Amniotic epithelial cell (primary cell): ENCODE results near the gene OSBPL2.

ENCODE experiments used
- DNase-seq: peaks from one replicate; pipeline ENCODE4 v3.0.0-alpha.2; 2010; ENCODE audit warnings: low read depth

OSBPL2 gene

GRCh38 chr20:62313460-62314338 is 75.4 kb downstream of the OSBPL2 start:
- DNase-seq, result no peak

- no peak for DNase-seq
Observed at GRCh38 chr20:62314339-62314638, 76.0 kb downstream of the OSBPL2 start.

DNA sequence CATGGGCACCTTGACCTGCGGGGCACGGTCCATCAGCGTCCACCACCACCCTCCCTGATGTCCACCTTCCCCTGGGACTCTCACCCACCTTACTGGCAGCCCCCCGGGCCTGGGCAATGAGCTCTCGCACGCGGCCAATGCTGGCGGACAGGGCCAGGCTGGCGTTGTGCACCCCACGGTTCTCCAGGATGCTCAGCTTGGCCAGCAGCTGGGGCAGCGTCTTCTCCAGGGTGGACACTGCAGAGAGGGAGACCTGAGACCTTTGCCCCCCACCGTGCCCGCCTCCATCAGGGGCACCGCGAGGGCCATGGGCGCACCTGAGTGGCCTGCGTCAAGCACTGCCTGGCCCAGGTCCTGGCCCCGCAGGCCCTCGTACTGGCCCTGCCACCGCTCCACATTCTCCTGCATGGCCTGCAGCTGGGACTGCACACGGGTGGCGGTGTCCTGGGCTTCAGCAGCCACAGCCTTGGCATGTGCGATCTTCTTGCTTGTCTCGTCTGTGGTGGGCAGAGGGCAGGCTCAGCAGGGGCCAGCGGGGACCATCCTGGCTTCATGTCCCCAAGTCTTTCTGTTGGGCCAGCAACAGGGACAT is 76.5 kb downstream of the OSBPL2 start:
- DNase-seq, result no peak

- no peak for DNase-seq
Observed at GRCh38 chr20:62315773-62316172, 77.5 kb downstream of the OSBPL2 start.

DNA sequence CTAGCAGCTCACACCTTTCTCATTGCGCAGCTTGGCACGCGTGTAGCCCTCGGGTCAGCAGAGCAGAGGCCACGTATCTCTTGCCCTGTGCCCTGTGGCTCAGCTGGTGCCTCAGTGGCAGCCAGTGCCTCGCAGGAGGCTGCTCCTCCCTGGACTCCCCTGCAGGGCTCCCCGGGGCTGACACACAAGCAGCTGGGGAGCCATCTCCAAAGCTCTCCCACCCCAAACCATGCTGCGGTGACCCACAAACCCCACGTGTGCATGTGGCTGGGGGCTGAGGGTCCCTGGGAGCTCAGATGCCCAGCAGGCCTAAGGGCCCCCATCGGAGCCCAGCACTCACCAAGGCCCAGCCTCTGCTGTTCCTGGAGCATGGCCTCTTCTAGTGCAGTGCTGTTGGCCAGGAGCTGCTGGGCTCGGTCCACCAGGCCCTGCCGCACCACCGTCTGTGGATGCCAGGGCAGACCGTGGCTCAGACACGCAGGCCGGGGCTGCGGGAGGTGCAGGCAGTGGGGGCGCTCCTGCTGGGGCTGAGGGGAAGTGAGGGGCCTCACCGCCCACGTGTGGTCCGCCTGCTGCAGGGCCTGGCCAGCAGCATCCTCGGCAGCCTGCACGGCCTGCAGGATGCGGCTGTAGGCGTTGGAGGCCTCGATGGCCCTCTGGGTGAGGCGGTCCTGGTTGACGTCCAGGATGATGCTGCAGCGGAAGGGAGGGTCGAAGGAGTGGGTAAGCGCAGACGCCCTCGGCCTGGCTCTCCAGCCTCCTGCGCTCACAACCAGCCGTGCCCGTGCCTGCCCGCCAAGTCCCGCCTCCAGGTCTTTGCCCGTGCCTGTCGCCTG is 78.2 kb downstream of the OSBPL2 start:
- DNase-seq, result no peak

DNA sequence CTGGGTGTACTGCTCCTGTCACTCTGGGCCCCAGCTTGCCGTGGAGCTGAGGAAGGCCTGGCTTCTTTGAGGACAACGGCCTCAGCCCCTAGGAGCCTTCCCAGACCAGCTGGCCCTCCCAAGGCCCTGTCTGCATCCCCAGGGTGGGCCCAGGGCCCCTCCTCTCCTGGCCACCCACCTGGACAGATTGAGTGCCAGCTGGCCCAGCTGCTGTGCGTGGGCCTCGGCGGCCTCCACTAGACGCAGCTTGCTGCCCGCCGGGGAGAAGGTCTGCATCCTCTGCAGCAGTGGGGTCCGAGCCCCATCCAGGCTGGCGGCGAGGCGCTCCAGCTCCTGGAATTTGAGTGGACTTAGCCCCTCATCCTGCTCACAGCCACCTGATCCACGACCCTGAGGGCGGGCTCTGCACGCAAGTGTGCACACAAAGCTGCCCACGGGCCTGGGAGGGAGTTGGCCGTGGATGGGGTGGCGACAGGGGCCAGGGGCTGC is 78.9 kb downstream of the OSBPL2 start:
- DNase-seq, result no peak

GRCh38 chr20:62318400-62319345 is 80.4 kb downstream of the OSBPL2 start:
- no peak for DNase-seq

DNA sequence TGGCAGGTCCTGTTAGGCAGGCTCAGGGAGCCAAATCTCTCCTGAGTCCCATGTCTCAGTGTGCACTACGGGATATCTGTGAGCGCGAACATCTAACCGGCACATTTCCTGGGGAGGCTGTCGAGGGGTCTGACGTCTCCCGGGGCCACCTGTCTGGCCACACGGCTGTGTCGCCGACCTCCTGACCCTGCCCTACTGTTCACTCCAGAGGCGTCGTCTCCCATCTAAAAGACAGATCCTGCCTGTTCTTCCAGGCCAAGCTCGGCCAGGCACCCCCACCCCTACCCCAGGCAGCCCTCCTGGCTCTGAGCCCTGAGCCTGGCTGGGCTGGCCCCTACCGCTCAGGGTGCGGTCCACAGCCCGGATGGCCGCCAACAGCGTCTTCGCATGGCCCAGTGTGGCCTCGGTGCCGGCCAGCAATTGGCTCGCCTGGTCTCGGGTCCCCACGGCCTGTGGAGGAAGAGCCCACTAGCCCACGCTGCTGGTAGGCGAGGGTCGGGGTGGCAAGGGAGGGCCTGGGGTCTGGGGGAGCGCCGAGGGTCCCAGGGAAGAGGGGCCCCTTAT is 81.1 kb downstream of the OSBPL2 start:
- no peak for DNase-seq

DNA sequence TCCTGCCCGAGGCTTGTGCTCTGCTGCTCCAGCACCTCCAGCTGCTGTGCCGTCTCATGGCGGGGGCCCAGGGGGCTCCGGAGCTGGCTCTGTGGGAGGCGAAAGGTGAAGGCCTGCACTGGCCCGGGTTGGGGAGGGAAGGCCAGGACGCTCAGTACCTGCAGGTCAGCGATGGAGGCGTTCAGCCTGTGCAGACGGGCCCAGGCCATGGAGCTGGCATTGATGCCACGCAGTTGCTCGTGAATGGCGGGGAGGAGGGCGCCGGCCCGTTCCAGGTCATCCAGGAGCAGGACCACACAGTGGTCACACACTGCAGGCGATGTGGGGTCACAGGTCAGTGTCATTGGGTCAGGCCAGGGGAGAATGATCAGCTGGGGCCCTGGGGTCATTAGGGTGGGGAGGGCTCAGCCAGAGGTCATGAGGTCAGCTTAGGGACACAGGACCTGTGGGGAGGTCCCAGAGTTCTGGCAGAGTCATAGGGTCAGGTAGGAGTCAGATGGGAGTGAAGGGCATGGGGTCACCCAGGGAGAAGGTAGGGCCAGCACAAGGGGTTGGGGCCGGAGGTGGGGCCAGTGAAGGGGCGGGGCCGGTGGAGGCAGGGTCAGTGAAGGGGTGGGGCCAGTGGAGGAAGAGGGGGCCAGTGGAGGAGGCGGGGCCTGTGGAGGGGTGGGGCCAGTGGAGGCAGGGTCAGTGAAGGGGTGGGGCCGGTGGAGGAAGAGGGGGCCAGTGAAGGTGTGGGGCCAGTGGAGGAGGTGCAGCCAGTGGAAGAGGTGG is 82.4 kb downstream of the OSBPL2 start:
- no peak for DNase-seq

DNA sequence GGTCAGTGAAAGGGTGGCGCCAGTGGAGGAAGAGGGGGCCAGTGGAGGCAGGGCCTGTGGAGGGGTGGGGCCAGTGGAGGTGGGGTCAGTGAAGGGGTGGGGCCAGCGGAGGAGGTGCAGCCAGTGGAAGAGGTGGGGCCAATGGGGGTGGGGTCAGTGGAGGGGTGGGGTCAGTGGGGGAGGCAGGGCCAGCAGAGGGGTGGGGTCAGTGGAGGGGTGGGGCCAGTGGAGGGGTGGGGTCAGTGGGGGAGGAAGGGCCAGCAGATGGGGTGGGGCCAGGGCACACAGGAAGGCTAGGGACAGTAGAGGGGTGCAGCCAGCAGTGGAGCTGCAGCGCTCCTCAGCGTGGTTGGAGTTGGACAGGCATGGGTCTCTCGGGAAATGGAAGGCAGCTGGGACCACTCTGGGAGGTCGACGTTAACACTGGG is 83.2 kb downstream of the OSBPL2 start:
- DNase-seq, result no peak

DNA sequence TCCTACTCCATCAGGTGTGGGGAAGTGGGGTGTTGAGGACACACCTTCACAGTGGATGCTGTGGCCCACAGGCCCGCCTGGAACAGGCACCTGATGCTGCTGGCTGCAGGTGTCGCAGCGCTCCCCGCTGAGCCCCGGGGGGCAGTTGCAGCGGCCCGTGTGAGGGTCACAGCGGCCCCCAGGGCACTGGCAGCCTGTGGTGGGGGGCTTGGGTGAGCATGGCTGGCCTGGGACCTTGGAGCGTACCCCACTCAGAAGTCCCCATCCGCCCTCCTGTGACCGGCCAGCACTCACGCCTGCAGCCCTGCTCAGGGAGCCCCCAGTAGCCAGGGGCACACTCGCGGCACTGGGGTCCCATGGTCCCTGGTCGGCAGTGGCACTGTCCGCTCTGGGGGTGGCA is 83.7 kb downstream of the OSBPL2 start:
- DNase-seq, result no peak

DNA sequence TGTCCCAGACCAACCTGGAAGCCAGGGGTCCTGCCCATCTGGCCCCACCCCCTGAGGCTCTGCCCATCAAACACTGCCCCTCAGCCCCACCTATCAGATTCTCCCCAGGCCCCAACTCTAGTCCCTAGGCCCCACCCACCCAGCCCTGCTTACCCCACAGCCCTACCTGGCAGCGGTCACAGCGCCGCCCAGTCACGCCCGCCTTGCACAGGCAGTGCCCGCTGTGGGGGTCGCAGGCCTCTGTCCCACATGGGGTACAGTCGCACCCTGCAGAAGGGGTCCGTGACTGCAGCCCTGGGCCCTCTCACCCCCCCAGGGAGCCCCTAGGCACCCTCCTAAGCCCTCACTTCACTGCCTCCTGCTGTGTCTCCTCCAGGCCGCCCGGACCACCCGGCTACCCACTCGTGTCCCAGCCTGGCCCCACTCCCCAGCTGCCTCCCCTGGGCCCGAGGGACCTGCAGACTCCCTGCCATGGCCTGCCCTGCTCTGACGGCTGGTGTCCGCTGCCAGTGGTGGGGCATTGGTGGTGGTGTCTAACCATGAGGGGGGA is 84.2 kb downstream of the OSBPL2 start:
- no peak for DNase-seq

DNA sequence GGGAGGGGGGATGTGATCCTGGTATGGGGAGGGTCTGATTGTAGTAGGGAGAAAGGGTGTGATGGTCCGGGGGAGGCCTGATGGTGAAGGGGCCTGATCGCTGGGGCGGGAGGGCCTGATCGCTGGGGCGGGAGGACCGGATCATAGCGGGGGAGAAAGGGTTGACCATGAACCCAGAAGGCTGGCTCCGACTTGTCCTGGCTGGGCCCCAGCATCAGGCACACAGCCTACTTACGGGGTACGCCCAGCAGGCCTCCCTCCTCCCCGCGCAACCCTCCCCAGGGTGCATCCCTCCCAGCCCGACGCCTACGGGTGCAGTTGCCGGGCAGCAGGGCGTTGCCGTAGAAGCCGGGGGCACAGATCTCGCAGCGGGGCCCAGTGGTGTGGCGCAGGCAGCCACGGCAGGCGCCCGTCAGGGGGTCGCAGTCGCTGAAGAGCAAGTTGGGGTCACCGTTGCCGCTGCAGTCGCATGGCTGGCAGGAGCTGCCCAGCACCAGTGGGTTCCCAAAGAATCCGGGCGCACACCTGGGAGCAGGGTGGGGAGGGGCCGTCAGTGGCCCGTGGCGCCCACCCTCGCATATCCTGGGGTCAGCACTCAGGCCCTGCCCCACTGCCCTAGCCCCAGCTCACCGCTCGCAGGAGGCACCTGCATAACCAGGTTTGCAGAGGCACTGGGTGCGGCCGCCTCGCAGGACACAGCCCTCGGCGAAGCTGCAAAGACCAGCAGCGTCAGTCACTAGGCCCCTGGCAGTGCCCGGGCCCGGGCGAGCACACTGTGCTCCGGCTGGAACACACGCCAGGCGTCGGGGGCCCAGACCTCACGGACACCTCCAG is 85.0 kb downstream of the OSBPL2 start:
- DNase-seq, result no peak

DNA sequence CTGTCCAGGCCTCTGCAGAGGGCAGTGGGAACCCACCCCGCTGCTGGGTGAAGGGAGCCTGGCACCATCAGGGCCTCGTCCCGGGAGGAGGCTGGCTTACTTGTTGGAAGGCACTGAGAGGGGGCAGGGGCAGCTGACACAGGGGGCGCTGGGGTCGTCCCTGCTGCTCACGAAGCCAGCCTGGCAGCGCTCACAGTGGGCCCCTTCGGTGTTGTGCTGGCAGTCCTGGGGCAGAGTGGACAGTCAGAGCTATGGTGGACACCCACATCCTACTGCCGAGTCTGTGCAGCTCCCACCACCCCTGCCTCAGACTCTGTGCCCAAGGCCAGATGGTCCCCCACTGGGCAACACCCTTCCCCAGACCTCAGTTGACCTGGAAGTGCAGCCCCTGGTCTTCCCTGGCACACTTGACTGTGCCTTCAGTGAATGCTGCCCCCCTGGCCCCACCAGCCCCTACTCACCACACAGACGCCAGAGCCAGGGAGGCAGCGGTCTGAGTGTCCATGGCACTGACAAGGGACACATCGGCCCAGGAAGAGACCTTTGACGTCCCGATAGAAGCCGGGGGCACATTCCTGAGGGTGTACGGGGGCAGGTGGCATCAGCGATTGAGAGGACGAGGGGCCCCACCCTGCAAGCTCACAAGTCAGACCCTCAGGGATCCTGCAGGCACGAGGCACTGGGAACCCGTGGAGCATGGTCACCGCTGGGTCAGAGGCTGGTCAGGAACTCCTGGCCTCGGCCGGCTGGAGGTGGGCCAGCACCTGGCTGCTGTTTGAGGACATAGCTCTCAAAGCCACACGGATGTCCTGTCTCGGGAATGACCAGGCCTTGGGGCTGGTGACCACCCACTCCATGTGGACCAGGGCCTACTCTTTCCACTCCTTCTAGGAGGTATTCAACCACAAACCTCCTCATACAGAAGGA is 85.9 kb downstream of the OSBPL2 start:
- no peak for DNase-seq

- DNase-seq, result no peak
Observed at GRCh38 chr20:62325172-62325905, 87.0 kb downstream of the OSBPL2 start.

DNA sequence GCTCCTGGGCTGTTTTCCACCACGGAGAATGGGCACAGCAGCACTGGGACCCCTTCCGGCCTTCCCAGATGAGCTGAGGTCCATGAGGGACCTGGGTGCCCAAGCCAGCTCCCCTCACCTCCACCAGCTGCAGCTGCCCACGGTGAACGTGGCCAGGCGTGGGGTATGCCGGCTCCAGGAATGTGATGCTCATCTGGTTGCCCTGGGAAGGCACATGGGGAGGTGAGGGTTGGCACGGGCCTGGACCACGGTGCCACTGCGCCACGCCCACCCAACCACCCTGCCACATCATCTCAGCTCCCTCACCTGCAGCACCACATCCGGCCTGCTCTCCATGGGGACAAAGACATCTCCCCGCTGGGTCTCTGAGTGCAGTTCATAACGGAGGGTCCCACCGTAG is 88.2 kb downstream of the OSBPL2 start:
- no peak for DNase-seq

GRCh38 chr20:62326959-62327725 is 88.8 kb downstream of the OSBPL2 start:
- DNase-seq, result no peak
